K562 (cell line): ENCODE data around the gene AVPR1B. TPM values are rescaled to one million over a fixed set of nuclear protein-coding genes. Genes with fewer than 3 reads are reported as not detected.

Source experiments
- ARID3A ChIP-seq: IDR thresholded peaks from 2 replicates; pipeline ENCODE4 v1.6.1; 2012; ENCODE audit warnings: low read depth, low read length, improper control_type of control experiment, borderline replicate concordance
- CBX5 ChIP-seq: IDR thresholded peaks from 2 replicates; pipeline ENCODE4 v1.6.1; 2014; ENCODE audit warnings: low read depth, borderline replicate concordance
- MTA3 ChIP-seq: fragments of 450-650 bp; formaldehyde crosslinking; IDR thresholded peaks from 2 replicates; pipeline ENCODE4 v1.6.1; 2017; ENCODE audit warnings: mild to moderate bottlenecking, borderline replicate concordance
- UBTF ChIP-seq, 2 experiments: IDR thresholded peaks; 2 replicates each; pipeline ENCODE4 v1.6.1; 2012; ENCODE audit warnings: improper control_type of control experiment in 2 of 2, low read depth in 2 of 2, low read length in 2 of 2, borderline replicate concordance in 1 of 2
- polyA plus RNA-seq, 8 experiments: library from polyadenylated mRNA; depleted of rRNA in 4 of 8; stranded (reverse) in 5 of 8; unstranded in 3 of 8; fragments of >200 nt; fragmentation: Nextera tagmentation in 2 of 8; fragmentation: Illumina TruSeq in 1 of 8; extraction: Ambion mirVana in 2 of 8; extraction: Trizol in 1 of 8; gene quantifications; 2 replicates each; pipeline versions ENCODE4 v1.2.1 to v1.2.3, GENCODE V29; 2011 to 2014; ENCODE audit warnings: inconsistent platforms in 1 of 8, missing spikeins in 1 of 8
- total RNA-seq, 7 experiments: library from RNA; depleted of rRNA in 6 of 7; stranded (reverse); fragments of >200 nt in 6 of 7; fragmentation: Illumina TruSeq in 2 of 7; extraction: Trizol in 2 of 7; gene quantifications; 2 replicates each; pipeline versions ENCODE4 v1.2.1 to v1.2.3, GENCODE V29; 2011 to 2021; ENCODE audit warnings: low replicate concordance in 1 of 7

AVPR1B gene
- total and polyA plus RNA-seq, 9 of the 15 experiments (the other 6 are each of a cell fraction or from before 2014, with no cell fraction given), result not detected

GRCh38 chr1:206106328-206107167 lies 10.6 kb downstream of the AVPR1B start (continued):
- TF ChIP-seq UBTF (IDR thresholded peaks at IDR 0.05; ENCODE audit: borderline replicate concordance in 1 of 2, low read depth in 2 of 2, low read length in 2 of 2), result 0 out of 4 replicates have a peak, but pooled peaks of 1 of the 2 experiments have one; percentile 29
- no peak for TF ChIP-seq CBX5
- TF ChIP-seq ARID3A, result no peak
- 0 out of 2 replicates have a peak, but pooled peaks have one; percentile 45 for TF ChIP-seq MTA3
